GM21619 (cell line): ENCODE measurements around the gene PTPN21.

Experiments
- ATAC-seq: cut with Tn5 transposase; IDR thresholded peaks from one replicate; pipeline ENCODE4 v1.9.1; 2021; ENCODE audit not compliant: unreplicated experiment

Gene PTPN21

DNA sequence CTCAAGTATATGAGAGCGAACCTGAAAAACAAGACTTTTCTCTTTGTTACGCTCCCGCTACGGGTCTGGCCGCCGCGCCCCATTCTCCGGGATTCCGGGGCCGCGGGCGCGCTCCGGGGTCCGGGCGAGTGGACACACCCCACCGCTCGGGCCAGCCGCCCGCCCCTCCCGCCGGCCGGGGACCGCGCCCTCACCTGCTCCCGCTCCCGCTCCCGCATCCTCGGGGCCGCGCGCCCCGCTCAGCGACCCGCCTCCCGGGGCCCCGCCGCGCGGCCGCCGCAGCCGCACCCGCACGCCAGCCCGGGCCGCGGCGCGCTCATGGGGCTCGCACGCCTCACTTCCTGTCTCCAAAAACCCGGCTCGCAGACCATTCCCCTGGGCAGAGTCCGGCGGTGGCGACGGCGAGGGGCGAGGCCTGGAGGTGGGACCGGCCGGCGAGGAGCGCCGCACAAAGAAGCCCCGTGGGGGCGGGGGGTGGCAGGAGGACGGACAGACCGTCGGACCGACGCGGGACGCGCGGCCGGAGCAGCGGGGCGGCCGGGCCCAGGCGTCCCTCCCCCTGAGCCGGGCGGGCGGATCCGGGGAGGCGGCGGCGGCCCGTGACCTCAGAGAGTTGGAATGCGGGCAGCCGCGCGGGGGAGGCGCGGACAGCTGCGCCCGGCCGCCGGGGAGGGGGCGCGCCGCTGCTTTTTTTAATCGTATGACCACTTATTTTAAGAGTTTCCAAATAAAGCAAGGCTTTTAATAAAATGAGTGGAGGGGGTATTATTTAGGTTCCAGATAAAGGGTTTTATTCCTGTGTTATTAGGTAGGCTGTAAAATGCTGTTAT is at the start of gene PTPN21:
PTPN21 (minus strand) TSS at position 551 of the 830 bp plus-strand sequence. CDS start 4,590 bp downstream, outside the sequence.
- peak; percentile 41 for ATAC-seq

DNA sequence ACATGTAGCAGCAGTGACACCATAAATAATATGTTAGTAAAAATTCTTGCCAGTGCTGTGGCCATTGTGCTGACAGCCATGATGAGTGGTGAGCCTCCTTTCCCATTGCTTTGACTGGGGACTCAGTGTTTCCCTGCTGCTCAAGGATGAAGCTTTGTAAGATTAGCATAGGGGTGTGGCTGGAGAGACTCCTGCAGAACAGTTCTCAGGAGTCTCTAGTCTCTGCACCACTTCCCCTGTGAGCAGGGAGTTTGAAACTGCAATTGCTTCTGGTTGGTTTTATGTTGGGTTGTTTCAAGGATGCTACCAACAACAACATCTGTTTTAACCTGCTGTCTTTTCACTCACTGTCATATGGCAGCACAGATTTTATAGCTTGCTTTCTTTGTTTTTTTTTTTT is 49.4 kb upstream of the PTPN21 start:
- no peak for ATAC-seq

DNA sequence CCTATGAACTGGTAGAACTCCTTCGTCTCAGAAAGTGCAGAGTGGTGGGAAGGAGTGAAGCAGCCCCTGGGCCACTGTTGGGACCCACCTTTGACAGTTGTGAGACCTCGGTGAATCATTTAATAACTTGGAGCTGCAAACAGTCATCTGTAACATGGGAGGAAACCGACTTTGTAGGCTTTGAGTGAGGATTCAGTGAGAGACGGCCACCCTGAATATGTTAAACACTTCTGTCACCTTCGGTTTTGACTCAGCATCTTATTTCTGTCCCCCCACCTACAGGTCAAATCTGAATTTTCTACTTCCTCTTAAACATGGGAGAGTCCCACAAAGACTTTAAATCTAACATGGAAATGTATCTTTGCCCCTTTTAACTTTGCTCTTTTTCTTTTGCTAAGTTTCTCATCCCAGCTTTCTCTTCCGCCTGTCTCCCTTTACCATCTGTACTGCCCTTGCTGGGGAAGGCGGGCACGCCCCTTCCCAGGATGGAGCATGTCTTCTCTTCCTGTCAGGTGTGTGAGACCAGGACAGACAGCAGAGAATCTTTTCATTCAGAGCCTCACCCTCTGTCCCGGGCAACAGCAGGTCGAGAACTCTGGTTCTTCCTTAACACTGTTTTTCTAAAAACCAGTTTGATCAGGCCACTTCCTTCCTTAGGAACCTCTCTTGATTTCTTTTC is 45.1 kb upstream of the PTPN21 start:
- peak; percentile 92 for ATAC-seq

DNA sequence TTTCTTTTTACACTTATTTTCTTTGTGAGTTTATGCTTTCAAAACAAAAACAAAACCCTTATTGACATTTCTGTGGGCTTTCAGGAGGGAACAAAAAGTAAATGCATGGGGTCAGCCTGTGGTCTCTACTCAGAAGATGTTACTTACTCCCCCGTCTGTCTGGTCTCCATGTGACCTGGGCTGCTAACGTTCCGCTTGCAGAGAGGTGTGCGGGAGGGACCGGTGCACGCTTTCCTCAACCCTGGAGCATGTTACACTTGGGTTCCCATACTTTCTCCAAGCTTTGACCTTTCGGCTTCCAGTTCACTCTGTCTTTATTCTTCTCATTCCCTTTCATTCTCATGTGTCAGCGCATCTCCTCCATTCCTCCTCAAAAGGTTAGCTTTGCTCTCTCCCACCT is 44.5 kb upstream of the PTPN21 start:
- ATAC-seq = peak; percentile 29

DNA sequence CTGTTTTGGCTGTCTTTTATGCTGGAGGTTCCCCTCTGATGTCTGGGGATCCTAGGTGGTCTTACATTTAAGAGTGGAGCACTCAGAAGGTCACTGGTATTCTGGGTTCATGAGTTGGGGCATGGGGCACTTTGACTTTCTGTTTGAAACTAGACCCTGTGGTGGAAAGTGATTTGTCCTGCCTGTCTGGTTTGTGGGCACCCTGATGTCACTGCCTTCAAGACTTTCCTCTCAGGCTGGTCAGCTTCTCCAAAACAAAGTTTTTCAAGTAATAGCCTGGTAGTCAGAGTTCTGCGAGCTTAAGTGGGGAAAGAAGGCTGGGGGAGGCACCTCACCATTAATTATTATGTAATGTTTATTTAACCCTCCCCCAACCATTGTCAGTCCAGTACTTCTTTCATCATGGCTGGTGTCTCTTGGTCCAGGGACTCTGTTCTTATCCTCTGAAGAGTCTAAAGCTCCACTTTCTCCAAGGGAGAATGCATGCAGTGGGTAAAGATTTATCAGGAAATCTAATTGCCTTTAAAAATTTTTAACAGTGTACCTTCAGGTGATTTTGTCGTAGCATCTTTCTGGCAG is 43.4 kb upstream of the PTPN21 start:
- ATAC-seq = no peak

DNA sequence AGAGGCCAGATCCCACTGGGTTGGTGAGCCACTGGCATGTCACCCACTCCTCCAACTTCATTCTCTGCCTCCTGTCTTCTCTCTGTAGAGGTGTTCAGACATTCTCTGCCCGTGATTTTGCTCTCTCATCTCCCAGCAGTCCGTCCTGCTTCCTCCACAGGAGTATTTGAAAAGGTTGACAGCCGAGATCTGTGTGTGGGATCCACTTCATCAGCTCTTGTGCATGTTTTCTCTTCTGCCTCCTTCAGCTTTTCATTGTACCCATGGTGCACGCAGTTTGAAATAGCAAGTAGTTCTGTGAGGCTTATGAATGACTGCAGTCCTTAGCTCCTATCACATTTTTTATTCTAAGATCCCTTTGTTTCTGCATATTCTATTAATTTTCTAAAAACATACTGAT is 42.8 kb upstream of the PTPN21 start:
- no peak for ATAC-seq

DNA sequence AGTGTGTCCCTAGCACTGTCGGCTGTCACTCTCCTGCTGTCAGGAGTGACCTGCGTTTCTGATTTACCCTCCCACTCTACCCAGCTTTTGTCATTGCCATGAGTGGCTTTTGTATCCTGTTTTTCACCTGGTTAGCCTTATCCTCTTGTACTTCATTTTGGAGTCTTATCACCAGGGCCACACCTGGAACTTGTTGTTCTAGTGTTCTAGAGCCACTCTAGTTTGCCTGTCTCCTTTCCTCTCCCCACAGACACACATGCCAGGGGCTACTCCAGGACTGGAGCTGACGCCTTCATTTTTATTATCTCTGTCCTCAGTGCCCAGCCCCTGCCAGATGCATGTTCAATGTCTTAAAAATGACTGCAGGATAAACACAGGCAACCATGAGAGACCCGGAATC is 42.2 kb upstream of the PTPN21 start:
- no peak for ATAC-seq

DNA sequence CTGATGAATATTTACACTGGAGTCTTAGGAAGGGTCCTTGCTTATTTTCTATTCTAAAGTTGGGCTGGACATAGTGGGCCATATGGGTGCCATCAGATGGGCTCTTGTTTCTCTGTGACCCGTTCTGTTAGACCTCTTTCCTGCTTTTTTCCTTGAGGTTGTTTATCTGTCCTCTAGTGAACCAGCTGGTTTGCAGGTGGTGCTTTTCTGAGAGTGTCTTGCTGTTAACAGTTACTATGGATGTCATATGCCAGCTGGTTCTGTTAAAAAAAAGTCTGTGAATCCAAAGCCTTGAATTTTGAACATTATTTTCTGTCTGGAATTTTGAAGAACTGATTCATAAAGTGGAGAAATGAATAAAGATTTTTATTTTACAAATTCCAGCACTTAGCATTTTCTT is 37.2 kb upstream of the PTPN21 start:
- ATAC-seq = no peak

DNA sequence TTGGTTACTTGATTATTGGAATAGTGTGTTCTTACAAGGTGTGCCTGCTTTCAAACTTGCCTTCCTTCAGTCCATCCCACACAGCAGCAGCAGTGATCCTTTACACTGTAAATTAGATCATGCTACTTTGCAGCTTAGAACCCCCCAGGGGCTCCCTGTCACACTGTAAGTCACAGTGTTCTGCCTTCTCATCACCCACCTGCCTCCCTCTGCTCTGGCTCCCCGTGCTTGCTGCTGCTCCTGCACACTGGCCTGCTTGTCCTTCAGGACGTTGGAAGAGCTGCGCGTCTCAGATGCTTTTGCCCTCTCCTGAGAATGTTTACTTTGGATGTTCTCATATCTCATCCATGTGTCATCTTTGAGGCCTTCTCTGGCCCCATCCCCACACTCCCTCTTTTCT is 35.4 kb upstream of the PTPN21 start:
- no peak for ATAC-seq

DNA sequence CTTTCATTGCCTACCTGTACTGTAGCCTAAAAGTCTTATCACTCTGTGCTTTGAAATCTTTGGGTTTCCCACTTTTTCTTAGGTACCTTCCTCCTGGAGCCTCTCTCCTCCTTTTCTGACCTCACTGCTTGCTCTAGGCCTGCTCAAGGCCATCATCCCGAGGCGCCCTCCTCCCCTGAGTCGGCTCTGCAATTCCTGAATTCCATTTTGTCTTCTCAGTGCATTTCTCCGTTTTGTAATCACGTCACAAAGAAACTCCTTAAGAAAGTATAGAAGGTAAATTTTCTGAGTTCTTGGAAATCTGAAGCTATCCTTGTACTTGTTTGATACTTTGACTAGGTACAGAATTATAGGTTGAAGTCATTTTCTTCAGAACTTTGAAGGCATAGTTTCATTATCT is 33.3 kb upstream of the PTPN21 start:
- no peak for ATAC-seq

DNA sequence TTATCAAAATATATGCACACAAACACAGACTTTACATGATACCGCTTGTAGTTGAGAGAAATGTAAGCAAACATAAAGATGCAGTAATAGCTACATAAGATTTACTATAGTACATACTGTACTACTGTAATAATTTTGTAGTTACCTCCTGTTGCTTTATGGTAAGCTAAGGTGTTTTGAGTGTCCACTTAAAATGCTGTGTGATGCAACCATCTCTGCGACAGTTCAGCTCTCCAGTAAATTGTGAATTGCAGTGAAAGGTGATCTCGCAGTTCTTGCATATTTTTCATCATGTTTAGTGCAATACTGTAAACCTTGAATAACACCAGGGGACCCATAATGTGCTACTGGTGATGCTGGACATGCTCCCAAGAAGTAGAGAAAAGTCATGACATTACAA is 29.6 kb upstream of the PTPN21 start:
- ATAC-seq = no peak

DNA sequence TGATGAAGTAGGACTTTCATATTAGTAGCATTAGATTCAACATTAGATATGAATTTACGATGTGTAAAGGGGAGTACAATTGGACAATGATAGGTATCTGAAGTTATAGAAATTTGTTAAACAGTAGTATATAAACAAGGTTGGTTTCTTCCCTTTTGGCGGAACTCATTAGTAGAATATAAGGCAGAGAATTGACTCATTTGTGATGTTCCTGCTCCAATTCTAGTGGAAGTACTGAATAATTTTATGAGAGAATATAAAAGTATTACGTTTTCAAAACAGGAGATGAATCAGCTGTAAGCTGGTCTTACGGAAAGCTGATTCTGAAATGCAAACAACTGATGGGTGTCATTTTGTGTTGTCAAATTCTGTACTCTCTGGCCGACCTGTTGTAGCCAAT is 21.4 kb upstream of the PTPN21 start:
- no peak for ATAC-seq

DNA sequence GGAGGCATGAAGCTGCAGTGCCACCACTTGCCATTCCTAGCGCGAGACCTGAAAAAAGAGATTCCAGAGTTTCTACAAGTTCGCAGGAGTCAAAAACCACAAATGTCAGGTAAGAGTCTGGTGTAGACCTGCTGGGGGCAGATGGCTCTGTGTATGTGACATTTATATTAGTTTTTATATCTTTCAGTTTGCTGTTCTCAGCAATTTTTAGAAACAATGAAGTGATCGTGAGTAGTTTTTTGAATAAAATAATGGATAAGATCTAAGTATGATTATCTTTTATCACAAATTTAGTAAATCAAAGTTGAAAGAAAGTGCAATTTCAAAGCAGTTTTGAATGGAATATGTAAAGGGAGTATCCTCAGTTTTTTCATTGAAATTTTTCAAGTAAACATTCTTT is 17.3 kb upstream of the PTPN21 start:
- ATAC-seq = no peak

DNA sequence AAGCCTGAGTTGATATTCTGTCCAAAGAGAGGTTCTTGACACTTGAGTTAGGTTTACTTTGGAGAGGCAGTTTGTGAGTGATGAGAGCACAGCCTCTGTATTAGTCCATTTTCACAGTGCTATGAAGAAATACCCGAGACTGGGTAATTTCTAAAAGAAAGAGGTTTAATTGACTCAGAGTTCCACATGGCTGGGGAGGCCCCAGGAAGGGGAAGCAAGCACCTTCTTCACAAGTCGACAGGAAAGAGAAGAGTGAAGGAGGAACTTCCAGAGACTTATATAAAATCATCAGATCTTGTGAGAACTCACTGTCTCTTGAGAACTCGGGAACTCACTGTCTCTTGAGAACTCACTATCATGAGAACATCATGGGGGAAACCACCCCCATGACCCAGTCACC is 13.4 kb upstream of the PTPN21 start:
- ATAC-seq = no peak

DNA sequence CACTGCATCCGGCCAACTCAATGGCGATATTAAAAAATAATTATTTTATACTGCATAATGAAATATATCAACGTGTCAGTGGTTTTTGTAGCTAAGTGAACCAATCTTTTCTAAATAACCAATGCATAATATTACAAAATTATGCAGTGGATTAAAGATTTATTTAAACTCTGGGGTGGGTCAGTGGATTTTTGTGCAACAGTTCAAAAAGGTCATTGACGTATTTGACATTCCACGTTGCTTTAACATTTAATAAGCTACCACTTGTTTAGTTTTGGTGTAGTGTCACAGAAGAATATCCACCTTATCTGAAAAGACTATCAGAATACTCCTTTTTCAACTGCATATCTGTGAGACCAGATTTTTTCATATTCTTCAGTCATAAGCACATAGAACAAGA is 10.6 kb upstream of the PTPN21 start:
- no peak for ATAC-seq

DNA sequence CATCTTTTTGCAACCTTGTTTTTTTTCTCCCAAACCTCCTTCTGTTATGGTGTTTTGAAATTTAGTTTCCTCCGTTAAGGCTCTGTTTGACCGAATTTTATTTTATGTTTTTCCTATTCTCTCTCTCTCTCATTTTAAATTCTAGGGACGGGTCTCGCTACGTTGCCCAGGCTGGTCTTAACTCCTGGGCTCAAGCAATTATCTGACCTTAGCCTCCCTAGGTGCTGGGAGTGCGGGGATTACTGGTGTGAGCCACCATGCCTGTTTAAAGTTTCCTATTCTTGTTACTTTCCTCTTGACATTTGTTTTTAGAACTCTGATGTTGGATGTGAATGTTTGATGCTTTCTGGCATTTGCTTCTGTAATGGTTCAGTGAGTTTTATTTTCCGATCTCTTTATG is 9.0 kb upstream of the PTPN21 start:
- ATAC-seq = no peak

DNA sequence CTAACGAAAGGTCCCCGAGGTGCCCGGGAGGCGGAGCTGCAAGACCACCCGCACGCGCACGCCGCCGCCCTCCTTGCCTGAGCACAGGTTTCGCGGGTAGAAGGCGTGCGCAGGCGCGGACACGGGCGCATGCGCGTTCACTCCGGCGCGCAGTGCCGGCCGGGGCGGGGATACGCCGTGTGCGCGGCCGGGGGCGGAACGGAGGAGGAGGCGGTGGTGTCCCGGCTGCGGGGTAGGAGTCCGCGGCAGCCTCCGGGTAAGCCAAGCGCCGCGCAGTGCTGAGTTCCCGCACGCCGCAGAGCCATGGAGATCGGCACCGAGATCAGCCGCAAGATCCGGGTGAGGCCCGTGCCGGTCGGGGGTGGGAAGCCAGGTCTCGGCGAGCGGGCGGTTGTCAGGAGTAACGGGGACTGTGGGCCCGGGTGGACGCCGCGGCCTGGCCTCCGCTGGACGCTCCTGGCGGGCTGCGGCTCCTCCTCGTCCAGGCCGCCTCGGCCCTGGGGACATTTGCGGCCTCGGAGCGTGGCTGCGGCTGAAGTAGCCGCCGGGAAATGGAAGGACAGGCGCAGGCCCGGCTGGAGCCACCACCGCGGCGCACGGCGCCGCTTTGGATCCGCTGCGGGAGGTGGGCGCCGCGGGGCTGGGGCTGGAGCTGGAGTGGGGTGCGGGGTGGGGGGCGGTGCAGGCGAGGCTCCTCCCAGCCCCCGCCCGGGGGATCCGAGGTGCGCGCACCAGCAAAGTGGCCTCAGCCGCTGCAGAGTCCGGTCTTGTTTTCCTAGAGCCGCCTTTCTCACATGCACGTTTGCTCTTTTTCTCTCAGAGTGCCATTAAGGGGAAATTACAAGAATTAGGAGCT is 8.3 kb upstream of the PTPN21 start, which contains the start of gene ZC3H14:
ZC3H14 (plus strand) TSS at position 207 of the 856 bp plus-strand sequence; CDS start at position 304, 97 bp downstream.
- ATAC-seq = peak; percentile 93

DNA sequence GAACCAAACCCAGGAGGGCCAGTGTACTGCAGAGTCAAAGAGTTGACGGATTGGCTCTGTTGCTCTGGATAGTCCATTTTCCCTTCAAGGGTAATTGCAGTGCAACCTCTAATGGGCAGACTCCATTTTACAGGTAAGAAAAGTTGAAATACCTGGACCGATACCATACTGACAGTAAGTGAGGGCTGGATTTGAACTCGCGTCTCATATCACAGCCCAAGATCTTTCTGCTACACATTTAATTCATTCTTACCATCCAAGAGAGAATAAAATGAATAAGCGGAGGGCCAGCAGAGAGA is 7.7 kb upstream of the PTPN21 start:
- no peak for ATAC-seq

DNA sequence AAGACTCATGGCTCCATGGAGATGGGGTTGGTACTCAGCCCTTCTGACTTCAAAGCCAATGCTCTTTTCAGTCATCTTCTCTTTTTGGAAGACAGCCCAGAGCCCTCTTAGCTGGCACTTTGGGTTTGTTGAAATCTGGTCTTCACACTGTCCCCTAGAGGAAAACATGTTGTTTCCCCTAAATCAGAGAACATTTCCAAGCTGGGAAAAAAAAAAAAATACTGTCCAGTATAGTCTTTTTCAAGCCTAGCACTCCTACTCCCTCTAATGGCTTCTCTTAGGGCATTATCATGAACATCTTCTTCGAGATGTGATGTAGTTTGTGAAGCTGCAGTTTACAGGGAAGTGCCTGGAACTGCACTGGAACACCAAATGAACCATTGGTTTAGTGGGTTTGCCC is 5.0 kb upstream of the PTPN21 start:
- ATAC-seq = no peak

DNA sequence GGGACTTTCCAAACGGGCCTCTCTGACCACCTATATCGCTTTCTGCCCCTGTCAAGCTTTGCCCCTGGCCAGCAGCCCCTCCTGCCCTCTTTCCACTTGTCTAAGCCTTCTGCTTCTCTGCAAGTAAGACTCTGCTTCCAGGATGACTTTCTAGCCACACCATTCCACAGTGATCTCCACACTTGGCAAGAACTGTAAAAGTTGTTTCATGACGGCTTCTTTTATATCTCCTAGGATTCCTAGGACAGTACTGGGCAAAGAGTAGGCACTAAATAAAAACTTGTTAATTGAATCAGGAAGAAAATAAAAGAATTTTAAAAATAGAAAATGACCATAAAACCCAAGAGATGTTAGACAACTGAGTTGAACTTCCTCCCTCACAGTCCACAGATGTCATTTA is 1.8 kb upstream of the PTPN21 start:
- no peak for ATAC-seq

DNA sequence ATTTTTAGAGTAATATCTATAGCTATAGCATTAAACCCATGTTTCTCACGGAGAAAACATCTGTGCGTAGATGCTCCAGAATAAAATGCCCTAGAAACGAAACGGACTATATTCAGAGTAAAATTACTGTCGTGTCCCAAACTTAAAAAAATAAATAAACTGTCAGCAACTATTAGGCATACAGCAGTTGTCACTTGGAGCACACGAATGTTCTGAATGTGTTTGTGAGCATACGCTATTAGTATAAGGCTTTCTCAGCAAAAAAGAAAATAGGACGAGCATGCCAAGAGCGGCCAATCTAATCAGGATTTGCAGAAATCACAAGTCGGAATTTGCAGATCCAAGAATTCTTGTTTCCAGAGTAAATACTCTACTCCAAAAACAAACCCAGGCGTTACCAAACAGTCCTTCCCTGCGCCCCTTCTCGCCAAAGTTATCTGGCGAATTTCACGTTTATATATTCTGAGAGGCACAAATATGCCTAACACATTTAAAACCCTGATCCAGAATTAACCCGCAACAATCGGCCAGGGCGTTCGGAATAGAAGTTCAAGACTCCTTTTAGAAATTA is 836 bp downstream of the PTPN21 start:
- ATAC-seq = no peak
